Right renal cortex interstitium (tissue), 3 donors: ENCODE measurements around the gene ANKRD20A1. TPM values are rescaled to one million over a fixed set of nuclear protein-coding genes. Genes with fewer than 3 reads are reported as not detected.
"Not testable (repeated sequence)": the region's sequence is repeated elsewhere in the genome, so short reads cannot be mapped to it uniquely, and the experiment has no call there.

Experiments
- DNase-seq, 3 donors: peaks; one replicate each; pipeline ENCODE4 v3.0.0-alpha.2; 2013; ENCODE audit warnings: low read depth in 3 of 3, low spot score in 2 of 3
- polyA plus RNA-seq, 3 donors: library from polyadenylated mRNA; unstranded; fragments of 120-200 nt; gene quantifications; one replicate each; pipeline ENCODE4 v1.2.1, GENCODE V29; 2013; ENCODE audit not compliant: insufficient read length in 3 of 3

The ANKRD20A1 gene
- 1 to 10 TPM; 3.1 to 3.9 (median 3.7) TPM for polyA plus RNA-seq

DNA sequence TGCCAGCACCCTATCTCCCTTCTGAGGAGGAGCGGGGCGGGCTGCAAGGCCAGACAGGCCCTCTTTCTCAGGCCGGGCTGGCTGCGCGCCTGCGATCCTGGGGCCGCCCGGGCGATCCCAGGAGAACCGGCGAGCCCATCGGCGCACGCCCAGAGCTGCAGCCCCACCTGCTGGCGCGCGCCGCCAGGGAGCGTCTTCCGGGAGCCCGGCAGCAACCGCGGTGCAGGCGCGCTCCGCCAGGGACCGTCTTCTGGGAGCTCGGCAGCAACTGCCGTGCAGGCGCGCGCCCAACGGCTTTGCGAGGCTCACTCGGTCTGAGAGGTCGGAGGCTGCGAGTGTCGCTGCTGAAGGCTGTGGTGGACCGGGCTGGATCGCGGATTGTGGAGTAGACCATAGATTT is at the start of gene ANKRD20A1:
ANKRD20A1 (plus strand) TSS at position 61 of the 400 bp plus-strand sequence. CDS start 496 bp downstream, outside the sequence.
- DNase-seq = not testable (repeated sequence)

GRCh38 chr9:67832088-67832487 is 26.6 kb upstream of the ANKRD20A1 start:
- DNase-seq = not testable (repeated sequence)
